GM21528 (cell line): ENCODE measurements around the gene KLF13.

ENCODE experiments used
- ATAC-seq: cut with Tn5 transposase; IDR thresholded peaks from one replicate; pipeline ENCODE4 v1.9.1; 2021; ENCODE audit warnings: mild to moderate bottlenecking, moderate library complexity; ENCODE audit not compliant: unreplicated experiment, low FRiP score

The KLF13 gene

GRCh38 chr15:31360843-31361763, 34.5 kb downstream of the KLF13 start:
- peak; percentile 57 for ATAC-seq

DNA sequence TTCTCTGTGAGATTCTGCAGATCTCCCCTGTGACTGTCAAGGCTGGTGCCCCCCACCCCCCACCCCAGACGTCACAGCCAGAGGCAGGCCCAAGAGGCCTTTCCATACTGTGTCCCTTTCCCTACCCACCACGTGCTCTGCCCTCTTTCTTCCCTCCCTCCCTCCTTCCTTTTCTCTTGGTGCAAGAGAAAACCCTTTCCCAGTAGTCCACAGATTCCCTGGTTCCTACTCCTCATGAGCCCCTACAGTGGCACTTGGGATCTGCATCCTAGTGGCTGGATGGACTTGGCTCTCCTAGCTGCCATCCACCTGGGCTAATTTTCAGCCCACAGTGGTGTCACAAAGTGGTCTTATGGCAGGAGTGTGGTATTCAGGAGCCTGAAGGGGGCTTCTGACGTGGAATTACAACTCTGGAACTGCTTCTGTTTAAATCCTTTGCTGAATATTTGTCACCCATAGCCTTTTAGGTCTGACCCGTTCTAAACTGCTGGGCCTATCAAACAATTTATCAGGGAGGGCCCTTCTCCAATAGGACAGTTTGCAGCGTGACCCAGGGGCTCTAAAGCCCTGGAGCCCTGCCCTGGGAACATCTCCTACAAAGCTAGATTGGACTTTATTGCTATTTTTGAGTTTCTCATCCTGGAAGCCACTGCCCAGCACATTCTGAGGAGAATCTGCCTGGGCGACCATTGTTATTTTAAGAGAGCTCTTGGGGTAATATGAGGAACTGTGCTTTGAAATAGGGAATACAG, 35.3 kb downstream of the KLF13 start:
- ATAC-seq = no peak

- ATAC-seq = no peak
Observed at GRCh38 chr15:31362886-31363285, 36.3 kb downstream of the KLF13 start.

DNA sequence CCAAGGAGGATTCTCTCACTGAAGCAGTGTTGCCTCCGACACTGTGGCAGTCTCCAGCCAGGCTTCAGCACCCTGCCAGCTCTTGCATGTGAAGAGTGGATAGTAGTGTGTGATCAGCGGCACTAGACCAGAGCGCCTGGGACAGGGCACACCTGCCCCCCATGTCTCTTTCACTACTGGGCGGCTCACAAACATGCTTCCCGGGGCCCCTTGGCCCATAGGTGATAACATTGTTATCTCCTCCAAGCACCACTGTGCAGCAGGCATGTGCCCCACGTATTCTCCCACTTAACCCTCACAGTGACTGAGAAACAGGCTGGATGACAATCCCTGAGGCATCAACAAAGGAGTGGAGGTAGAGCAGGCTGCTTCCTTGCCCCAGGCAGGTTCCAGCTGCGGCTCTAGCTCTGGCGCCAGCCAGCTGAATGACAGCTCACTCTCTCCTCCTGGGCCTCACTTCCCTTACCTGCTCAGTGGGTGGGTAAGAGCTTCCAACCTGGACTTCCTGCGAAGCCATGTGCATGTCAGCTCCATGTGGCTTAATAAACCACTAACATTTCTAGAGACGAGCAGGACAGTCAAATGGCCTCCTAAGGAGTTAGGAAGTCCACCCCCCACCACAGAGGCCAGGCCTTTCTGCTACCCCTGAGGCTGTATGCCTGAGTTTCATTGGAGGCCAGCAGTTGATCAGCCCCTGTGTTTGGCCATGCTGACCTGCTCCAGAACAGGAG, 37.8 kb downstream of the KLF13 start:
- ATAC-seq = no peak

DNA sequence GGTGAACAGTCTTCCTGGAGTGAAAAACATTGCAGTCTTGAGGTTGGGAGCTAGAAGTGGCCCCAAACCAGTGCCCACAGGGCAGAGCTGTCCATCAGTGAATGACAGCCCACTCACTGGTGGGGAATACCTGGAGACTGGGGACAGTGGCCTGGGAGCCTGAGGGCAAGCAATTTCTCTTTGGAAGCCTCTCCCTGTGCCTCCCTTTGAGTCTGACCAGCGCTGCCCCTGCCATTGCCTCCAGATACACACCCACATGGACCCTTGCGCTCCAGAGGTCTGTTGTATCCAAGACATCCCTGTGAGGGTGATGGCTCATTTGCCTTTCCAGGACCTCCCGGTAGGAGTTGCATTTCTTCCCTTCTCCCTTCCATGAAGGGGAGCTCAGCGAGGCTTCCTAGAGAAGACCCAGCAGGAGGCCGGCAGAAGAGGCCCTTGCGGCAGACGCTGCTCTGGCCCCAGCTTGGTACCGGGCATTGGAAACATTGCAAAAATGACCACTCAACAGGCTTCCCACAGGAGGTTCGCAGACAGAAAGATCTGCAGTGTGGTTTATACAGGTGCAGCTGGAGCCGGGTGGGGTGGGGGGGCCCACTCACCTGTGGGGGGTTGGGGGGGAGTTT, 38.5 kb downstream of the KLF13 start:
- ATAC-seq = no peak

DNA sequence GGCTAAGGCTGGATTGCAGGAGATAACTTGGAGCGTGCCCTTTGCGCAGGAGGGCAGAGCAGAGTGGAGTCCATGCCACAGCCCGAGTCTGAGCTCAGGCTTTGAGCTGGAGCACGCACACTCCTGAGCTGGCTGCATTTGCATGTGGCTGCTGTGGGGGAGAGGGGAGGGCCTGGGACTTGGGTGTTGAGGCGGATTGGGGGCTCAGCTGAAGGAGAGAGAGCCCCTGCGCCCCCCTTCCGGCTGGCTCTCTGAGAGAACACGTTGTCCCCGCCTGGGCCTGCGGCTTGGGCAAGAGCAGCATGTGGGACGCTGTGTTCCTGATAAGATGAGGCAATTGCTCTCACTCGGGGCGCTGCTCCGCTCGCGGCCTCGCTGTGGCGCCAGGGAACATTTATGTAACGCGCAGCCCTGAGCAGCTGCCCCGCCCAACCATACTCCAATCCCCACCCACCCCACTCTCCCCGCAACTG, 39.1 kb downstream of the KLF13 start:
- ATAC-seq = peak; percentile 48

DNA sequence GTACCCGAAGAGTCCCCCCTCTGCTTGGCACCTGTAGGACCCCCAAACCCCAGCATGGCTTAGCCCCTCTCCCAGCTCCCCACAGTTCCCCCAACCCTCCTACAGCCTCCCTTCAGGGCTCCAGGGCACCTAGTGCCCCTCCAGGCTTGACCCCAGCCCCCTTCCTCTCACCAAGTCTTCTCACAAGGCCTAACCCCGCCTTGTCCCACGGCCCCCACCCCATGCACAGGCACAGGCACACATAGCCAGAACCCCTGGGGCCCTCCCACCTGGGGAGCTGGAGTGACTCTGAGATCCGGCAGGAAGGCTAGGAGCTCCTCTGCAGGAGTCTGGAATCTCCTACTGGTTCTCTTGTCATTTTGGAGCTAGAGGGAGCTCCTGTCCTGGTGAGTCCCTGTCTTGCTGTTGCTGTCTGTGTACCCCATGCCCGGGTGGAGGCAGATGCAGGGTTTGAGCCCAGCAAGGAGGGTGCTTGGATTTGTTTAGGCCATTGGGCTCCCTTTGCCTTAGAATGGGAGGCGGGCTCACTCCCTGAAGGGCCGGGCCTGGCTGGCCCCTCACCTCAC, 39.6 kb downstream of the KLF13 start:
- no peak for ATAC-seq

- no peak for ATAC-seq
Observed at GRCh38 chr15:31367021-31367729, 40.5 kb downstream of the KLF13 start.

DNA sequence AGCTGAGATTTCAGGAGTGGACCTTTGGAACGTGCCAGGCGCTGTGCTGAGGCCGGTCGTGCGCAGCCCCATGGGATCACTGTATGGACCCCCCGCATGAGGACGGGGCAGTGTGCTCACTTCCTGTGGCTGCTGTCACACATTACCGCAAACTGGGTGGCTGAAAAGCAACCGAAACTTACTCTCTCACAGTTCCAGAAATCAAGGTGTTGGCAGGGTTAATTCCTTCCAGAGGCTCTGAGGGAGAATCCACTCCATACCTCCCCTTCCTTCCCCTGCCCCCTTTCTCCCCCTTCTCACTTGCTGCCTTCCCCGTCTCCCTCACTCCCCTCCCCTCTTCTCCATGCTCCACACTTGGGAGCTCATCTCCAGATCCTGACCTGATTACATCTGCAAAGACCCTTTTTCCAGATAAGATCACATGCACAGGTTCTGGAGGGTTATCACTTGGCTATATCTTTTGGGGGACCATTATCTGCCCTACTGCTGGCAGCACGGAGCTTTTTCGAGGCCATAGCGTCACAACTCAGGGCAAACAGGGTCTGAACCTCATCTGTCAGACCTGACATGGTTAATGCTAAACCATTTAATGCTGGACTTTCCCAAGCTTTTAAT, 41.2 kb downstream of the KLF13 start:
- no peak for ATAC-seq

DNA sequence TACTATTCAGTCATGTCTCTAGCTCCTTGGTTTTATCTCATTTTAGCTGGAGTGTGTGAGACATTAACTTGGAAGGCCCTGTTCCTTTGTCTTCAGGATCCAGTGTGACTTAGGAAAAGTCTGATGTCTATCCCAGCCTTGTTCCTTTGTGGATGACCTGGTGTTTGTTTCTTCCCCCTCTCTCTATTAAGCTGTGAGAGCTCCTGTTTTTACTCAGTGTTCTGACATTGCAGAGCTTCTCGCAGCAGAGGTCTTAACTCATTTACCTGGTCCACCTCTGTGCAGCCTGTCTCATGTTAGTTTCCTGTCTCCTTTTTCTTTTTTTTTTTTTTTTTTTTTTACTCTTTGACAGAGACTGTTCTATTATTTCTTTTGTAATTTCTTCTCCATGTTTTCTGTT, 43.1 kb downstream of the KLF13 start:
- ATAC-seq = no peak

GRCh38 chr15:31371520-31372240, 45.0 kb downstream of the KLF13 start:
- no peak for ATAC-seq

GRCh38 chr15:31372635-31373091, 46.0 kb downstream of the KLF13 start:
- ATAC-seq = no peak

- no peak for ATAC-seq
Observed at GRCh38 chr15:31373096-31373865, 46.6 kb downstream of the KLF13 start.

GRCh38 chr15:31373970-31374369, 47.3 kb downstream of the KLF13 start:
- no peak for ATAC-seq

- no peak for ATAC-seq
Observed at GRCh38 chr15:31374489-31374888, 47.9 kb downstream of the KLF13 start.

- no peak for ATAC-seq
Observed at GRCh38 chr15:31374986-31375385, 48.4 kb downstream of the KLF13 start.

- ATAC-seq = no peak
Observed at GRCh38 chr15:31375772-31376171, 49.1 kb downstream of the KLF13 start.

GRCh38 chr15:31376511-31376910, 49.9 kb downstream of the KLF13 start:
- no peak for ATAC-seq
